SIG-M5 treated with dmso at 0.1 percent for 504 hours (cell line): ENCODE results near the gene HDLBP.

Experiments used
- DNase-seq: peaks from one replicate; lab custom pipeline; 2025; ENCODE audit not compliant: unreplicated experiment; lab: John Stamatoyannopoulos, UW

HDLBP gene

DNA sequence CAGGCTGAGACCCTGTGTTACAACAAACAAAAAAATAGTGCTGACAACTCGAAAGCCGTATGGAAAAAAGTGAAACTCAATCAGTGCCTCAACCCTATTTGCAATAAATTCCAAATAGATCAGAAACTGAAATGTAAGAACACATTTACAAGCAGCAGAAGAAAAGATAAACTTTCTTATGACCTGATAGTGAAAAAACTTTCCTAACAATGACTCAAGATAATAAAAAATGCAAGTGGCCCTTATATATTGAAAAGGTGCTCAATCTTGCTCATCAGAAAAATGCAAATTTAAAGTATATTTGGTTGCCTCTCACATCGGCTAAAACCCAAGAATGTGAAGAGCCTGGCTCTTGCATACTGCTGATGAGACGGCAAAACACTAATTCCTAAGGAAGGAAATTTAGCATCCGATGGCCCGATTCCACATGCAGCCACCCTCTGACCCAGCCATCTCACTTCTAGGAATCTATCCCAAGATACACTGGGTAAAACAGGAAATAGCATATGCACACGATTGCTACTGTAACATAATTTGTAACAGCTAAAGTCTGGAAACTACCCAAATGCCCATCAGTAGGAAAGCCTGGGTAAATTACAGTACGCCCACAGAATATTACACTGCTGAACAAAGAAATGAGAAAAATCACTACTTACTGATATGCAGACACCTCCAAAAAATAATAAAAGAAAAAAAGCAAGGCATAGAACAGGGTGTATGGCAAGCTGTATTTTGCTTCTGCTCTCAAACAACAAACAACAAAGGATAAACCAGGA lies 56.8 kb downstream of the HDLBP start:
- no peak for DNase-seq

DNA sequence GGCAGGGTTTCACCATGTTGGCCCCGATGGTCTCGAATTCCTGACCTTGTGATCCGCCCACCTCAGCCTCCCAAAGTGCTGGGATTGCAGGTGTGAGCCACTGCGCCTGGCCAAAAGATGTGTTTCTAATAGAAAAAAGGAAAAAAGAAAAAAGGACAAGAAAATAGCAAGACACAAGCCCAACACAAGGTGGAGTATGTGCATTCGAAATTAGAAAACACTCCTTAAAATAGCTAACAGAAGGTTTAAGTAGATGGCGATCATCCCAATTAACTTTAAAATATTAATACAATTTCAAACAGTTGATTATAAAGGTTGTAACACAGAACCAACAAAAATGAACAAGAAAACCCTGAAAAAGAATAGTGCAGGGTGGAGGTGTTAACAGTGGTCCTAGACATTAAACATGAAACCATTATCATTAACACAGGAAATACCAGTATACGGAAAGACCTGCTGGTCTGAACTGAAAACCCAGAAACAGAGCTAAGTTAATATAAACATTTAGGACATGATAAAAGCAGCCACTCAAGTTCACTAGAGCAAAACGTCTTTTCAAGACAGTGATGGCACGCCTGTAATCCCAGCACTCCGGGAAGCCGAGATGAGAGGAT lies 57.9 kb downstream of the HDLBP start:
- no peak for DNase-seq

DNA sequence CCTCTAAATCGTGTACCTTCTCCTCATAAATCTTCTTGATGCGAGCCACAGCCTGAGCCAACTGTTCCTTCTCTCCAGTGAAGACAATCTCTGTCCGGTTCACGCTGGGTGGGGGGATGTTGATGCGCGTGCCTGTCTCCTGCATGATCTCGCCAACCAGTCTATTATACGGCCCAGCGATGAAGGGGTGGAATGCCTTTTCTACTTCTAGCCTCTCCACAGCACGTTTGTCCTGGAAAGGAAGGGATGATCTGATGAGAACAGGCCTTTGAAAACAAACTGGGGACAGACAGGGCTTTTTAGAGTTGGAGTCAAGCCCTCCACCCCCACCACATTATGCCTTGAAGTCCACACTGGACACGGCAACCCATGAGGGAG lies 59.3 kb downstream of the HDLBP start:
- DNase-seq, result no peak

DNA sequence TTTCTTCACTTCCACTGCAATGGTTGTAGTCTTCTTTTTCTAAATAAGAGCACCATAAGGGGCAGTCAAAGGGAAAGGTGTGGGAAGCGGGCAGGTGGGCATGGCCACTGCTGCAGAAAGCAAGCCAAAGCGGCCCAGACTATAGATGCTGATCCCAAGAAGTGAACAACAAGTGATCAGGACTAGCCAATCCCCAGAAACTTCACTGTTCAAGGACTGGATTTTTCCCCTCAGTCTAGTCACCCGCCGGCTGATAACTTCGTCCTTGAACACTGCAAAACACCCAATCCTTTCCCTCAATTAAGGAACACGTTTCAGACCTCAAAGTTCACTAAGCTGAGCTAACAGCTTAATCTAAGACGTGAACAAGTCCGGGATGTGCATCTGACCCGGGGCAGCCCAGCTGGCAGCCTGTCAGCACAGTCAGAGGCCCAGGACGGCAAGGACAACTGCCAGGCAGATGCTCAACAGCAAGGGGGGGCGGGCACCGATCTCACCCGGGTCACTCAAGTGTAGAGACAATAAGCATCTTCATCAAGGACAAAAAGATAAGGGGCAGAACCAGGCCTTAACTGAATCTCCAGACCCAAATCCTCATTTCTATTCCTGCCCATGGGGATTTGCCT lies 59.8 kb downstream of the HDLBP start:
- DNase-seq, result no peak

DNA sequence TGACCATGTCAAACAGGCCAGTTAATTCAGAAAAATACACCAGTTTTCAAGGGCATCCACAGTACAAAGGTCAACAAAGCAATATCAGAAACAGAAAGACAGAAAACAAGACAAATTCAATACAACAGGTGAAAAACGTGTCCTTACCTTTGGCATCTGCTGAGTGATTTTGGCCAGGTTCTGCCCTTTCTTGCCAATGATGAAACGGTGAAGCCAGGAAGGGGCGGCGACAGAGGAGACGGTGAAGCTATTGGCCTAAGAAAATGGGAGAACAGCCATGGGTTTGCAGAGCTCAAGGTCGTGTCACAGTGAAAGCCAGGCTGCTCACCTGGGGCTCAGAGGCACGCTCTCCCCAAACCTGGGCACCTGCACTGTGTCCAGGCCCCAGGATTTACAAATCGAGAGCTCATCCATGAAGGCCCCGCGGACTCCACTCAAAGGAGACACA lies 60.5 kb downstream of the HDLBP start:
- no peak for DNase-seq

DNA sequence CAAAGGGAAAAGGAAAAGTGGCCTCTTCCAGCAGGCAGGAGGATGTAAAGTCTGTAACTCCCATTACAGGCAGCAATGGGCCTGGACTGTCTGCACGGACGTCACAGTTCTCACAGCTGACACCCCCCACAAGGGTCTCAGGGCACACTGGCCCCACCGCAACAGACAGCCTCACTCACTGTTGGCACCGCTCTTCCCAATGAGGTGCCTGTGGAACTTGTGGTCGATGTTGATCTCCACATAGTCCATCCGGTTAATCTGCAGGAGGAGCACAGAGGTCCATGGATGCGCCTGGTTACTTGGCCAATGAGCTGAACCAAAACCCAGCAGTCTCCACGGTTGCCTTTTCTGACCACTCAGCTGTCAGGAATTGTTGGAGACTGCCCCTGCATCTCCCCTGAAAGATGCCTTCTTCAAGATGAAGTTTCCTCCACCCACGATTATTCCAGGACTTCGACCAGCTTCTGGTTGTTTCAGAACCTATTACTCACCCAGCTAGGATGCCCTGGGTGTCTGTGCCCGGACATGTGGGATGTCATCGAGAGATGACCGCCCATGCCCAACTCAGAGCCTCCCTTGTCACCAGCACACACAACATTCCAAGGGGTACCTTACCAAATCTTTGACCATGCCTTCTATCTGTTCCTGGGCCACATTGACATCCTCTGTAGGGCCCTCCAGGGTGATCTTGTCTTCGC lies 62.5 kb downstream of the HDLBP start:
- DNase-seq, result no peak

DNA sequence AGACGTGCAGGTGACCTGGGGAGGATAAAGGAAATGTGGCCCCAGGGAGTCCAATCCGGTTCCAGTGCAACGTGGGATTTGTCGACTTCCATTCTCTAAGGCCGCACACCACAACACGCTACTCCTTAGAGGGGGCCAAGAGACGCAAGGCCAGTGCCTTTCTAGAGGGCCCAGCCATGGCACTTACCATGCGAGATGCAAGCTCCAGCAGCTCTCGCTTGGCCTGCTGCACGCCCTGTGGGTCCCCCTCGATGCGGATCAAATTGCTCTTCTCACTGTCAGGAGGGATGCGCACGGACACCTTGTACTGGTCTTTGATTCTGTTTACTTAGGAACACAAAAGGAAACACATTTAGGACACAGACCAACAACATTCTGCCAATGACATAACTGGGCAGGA lies 65.8 kb downstream of the HDLBP start:
- no peak for DNase-seq

DNA sequence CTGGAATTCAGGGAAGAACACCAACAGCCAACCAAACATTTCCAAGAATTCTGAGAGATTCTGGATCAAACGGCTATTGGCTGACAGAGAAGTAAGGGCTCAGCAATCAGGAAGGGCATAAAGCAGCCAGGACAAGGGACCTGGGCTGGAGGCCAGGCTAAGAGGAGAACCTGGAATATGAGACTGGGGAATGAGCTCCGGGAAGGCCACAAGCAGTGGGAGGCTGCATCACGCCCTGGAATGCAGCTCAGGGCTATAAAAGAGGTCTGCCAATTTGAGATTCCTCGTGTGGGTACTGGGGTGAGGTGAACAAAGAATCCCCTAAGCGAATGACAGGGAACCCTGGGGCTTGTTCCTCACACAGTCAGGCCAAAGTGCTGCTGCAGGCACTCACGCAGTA lies 66.6 kb downstream of the HDLBP start:
- no peak for DNase-seq

DNA sequence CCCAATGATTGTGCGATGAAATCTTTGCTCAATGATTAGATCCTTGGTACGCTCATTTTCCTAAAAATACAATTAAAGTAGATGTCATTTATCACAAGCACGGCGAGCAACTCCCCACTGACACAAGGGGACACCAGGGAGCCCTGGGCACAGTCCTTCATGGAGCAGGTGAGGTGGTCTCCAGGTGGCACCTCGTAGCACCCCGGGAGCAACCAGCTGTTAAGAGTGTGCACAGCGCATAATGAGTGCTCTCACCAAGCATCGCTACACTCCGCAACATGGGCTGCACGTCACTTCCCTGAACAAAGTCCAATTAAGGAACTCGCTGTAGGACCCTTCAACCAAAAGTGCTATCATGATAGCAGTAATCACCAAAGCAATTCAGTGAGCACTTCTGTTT lies 67.2 kb downstream of the HDLBP start:
- DNase-seq, result no peak

DNA sequence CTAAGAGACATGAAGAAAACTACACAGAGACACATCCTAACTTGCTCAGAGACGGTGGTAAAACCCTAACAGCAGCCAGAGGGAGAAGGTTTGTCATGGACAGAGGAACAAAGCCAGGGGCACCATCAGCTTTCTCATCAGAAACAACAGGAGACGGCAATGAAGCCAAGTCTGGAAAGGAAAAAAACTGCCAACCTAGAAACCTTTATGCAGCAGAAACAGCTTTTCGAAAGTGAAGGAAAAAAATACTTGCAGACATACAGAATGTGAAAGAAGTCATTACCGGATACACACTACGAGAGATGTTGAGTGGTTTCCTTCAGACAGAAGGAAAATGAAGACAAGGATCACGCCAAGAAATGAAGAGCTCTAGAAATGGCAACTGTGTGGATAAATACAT lies 71.1 kb downstream of the HDLBP start:
- DNase-seq, result no peak

DNA sequence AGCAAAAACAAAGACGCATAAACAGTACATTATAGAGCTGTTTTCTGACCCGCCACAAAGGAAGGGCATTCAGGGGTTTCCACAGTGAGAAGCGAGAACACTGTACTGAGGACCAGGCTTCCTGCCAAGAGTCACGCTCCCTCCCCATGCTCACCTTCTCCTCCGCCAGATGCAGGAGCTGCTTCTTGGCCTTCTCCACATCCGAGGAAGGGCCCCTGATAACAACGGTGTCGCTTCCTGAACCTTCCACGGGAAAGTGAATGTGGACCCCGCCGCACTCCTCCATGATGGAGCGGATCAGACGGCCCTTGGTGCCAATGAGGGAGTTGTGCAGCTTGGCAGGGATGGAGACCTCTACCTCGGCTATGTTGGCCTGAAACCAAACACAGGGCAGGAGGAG lies 73.2 kb downstream of the HDLBP start:
- DNase-seq, result no peak

DNA sequence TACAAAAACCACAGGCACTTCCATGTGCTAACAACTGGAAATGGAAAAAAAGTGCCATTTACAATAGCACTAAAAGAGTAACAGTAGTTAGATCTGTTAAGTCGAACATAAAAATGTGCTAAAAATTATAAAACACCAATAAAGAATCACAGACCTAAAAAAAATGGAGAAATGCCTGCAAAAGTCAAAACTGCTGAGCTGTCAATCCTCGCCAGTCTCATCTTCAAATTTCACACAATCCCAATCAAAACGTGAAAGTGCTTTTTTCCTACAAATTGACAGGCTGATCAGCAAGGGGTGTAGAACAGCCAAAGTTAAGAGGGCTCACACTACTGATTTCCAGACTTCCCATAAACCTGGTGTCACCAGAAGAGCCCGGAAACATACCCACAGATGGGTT lies 73.8 kb downstream of the HDLBP start:
- no peak for DNase-seq

DNA sequence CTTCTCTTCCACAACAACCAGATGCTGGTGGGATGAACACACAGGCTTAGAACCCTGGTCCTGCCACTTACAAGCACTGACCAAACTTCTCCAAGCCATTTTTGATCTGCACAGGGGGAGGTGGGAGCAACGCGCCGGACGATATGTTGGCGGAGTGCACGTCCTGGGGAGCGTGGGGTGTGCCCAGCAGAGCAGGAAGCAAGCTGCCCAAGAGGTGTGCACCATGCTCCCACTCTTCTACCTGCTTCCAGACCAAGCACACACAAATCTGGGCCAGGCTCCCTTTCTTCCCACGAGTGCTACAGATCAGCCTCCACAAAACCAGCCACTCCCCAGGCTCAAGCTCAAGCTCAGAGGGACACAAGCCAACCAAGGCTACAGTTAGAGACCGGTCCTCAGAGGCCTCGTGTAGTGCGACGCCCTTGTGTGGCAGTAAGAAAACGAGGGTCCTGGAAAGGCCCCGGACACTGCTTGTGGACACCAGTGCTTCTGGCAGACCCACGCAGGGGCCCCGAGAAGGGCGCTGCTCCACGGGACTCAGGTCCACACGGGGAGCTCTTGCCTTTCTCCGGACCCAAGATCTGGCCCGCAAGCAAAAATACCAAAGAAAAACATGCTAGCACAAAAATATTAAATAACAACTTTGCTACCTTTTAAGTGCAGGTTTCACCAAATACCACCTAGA lies 75.0 kb downstream of the HDLBP start:
- no peak for DNase-seq

DNA sequence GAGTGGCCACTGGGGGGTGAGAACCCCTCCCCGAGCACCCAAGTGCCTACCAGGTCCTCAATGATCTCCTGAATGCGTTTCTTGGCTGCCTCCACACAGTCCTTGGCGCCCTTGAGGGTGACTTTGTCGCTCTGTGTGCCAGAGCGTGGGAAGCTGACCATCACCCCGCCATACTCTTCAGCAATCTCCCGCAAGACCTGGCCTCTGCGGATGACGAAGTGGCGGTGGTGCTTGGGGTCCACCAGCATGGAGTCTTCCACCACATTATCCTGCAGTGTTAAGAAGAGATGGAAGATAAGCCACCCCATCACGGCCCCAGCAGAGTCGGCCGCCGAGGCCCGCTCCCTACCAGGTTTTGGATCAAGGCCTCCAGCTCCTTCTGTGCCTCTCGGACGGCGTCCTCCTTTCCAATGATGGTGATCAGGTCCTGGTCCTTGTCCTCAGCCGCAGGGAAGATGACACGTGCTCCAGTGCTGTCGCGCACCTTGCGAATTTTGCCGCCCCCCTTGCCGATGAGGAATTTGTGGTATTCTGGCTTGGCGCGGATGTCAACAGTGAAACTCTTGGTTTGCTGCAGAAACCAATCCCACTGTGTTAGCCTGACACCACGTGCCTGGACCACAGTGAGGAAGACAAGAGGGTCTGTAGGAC lies 75.8 kb downstream of the HDLBP start:
- no peak for DNase-seq

DNA sequence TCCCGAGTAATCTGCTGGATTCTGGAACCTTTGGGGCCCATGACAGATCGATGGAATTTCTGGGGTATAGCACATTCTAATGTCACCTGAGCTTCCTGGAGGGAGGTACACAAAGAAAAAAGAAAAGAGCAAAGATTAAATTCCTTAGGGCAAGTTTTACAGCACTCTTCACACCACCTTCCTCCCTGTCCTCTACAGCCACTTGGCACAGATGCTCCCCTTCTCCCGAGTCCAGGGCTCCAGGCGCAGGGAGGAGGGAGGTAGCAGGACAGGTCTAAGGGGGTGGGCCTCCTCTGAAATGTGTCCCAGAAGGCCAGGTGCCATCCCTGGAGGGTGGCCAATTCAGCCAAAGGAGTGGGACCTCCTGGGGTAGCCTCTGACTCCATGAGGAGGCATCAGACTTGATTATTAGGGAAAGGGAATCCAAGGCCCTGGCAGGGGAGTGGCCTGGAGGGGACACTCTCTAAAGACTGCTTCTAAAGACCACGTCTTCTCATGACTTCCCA lies 76.7 kb downstream of the HDLBP start:
- no peak for DNase-seq

DNA sequence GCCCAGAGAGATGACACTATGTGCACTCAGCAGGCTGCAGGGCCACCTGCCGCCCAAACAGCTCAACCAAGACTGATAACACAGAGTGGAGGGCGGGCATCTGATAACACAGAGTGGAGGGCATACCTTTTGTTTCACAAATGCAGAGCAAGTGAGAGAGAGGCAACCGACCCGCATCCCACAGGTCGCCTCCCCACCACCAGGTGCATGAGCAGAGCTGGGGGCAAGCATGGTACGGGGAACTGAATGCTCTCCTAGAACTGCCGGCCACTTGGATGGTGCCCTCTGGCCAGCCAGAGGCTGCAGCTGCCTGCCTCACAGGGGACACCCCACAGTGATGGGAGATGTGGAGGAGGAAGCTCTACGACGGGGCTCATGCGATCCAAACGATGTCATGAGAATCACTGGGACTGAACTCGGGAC lies 77.5 kb downstream of the HDLBP start:
- DNase-seq, result no peak

DNA sequence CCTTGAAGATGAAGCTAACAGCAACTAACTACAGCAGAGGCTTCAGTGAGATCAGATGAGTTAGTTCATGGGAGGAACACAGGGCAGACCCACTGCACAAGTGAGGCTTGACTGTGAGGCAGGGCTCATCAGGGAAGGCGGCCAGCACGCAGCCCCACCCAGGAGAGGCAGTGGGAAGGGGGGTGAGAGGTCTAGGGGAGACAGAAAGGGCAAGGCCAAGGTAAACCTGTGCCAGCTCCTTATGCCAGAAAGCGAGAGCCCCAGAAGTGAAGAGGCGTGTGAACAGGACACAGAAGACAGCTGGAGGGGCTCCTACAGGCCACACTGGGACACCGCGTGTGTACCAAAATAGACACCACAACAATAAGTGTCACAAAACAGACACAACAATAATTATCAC lies 78.4 kb downstream of the HDLBP start:
- DNase-seq, result no peak

DNA sequence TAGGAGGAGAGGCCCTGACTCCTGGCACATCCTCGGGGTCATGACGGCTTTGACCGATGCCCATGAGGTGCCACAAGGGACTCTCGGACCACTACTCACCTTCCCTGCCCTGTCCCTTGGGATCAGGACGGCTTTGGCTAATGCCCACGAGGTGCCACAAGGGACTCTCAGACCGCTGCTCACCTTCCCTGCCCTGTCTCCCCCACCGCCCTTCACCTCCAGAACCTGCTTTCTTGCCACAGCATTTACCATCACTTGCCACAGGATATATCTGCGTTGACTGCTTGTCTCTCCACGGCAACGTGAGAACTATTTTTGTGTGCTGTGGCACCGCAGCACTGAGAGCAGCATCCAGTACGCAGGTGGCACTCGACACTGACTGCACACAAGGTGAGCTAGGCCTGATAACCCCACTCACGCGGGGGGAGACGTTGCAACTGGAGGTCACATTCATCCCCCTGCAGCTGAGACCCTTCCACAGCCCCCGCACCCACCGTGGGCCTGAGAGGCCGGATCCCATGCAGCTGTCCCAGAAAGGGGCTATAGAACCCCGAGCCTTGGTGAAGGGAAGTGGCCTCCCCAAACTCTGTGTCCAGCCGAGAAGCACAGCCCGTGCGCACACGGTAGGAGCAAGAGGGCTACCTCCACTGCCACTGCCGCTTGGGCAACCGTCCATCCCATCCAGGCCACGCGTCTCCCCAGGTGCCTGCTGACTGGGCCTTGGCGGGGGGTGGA lies 79.4 kb downstream of the HDLBP start:
- no peak for DNase-seq

DNA sequence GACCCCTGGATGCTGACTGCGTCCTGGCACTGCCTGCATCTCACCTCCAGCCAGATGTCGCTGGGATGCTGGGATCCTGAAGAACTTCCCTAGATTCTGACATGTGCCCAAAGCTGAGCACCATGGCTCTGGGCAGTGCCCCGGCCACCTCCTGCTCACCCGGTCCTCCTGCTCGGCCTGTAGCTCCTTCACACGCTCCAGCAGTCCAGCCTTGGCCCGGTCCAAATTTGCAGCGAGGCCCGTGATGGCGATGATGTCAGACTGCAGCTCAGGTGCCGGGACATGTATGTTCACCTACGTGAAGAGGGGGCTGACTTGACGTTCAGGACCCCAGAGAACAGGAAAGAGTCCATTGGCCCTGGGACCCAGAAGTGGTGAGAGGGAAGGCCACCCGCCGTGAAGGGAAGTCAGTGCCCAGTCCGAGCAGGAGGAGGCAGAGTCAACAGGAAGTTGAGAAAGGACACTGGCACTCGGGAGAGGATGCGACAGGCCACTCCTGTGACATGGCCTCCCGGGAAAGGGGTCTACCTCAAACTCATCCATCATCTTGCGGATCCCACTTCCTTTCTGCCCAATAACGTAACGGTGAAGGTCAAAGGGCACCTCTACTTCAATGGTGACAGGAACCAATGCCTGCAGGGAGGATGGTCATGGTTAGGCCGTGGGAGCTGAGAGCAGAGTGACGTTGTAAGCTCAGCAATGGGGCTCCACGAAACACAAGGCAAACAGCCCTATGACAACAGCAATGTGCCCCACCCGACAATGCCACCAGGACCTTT lies 80.3 kb downstream of the HDLBP start:
- DNase-seq, result no peak
